ENCODE measurements around the gene CRABP2.

Gene CRABP2

GRCh38 chr1:156689035-156689952 is 16.1 kb downstream of the CRABP2 start:
- DNase-seq, result peak; percentile 70

- DNase-seq, result peak; percentile 20
These were observed 21.1 kb downstream of the CRABP2 start for GRCh38 chr1:156684227-156684782.

GRCh38 chr1:156682166-156682890 is 23.1 kb downstream of the CRABP2 start:
- DNase-seq, result no peak

GRCh38 chr1:156681196-156681960 is 24.0 kb downstream of the CRABP2 start:
- DNase-seq, result no peak

- no peak for DNase-seq
These were observed 25.3 kb downstream of the CRABP2 start for GRCh38 chr1:156680056-156680455.

GRCh38 chr1:156677616-156678596 is 27.5 kb downstream of the CRABP2 start:
- peak; percentile 51 for DNase-seq

GRCh38 chr1:156676820-156677615 is 28.4 kb downstream of the CRABP2 start, which contains the start of gene NES:
TSS of gene NES (minus strand) at chr1:156677407. CDS start at chr1:156677264, 143 bp downstream.
- DNase-seq, result peak; percentile 13

GRCh38 chr1:156676114-156676819 is 29.1 kb downstream of the CRABP2 start:
- no peak for DNase-seq

- no peak for DNase-seq
These were observed 29.9 kb downstream of the CRABP2 start for GRCh38 chr1:156675210-156676113.

GRCh38 chr1:156673387-156674121 is 31.8 kb downstream of the CRABP2 start:
- no peak for DNase-seq

GRCh38 chr1:156671804-156672203 is 33.6 kb downstream of the CRABP2 start:
- DNase-seq, result no peak

GRCh38 chr1:156670791-156671190 is 34.6 kb downstream of the CRABP2 start:
- no peak for DNase-seq

- DNase-seq, result no peak
These were observed 35.0 kb downstream of the CRABP2 start for GRCh38 chr1:156670359-156670758.

- no peak for DNase-seq
These were observed 35.6 kb downstream of the CRABP2 start for GRCh38 chr1:156669794-156670193.

GRCh38 chr1:156668801-156669637 is 36.4 kb downstream of the CRABP2 start:
- no peak for DNase-seq

- no peak for DNase-seq
These were observed 37.2 kb downstream of the CRABP2 start for GRCh38 chr1:156667968-156668709.
